ENCODE measurements around the gene DCST2. TPM values are rescaled to one million over a fixed set of nuclear protein-coding genes. Genes with fewer than 3 reads are reported as not detected.

The DCST2 gene
- total RNA-seq, 2 donors from 2014 or later = 0.33 to 1.8 TPM

GRCh38 chr1:155012026-155012546, 21.5 kb downstream of the DCST2 start:
- WGBS, 2 donors = 34 to 38% methylated on average over 6 to 9 of the region's 9 CpGs
- intact Hi-C loops (cut with DNase I) = loop anchor here (5.0 kb wide), 1 partner anchor 50 kb away; the partner anchor contains the start of gene PYGO2
- DNase-seq (peak; percentile 50 to 74 (median 61)), ATAC-seq (peak; percentile 31)
- Histone ChIP-seq H3K36me3 (replicated peaks in 1 of 2; ENCODE audit: insufficient read depth in 1 of 2, low read depth in 2 of 2) (peaks cover 0 to 7% of the 10 kb centered on the region in 2 donors), H3K9me3 (no peaks in the 10 kb centered on the region), H3K4me1 (peaks cover 78% of the 10 kb centered on the region), H3K4me3 (no peak overlapping the region), H3K27me3 (no peaks in the 10 kb centered on the region), H3K27ac (peak overlapping the region; percentile 27 to 61 (median 42))
- no peak for TF ChIP-seq POLR2A (IDR thresholded peaks at IDR 0.05)
- TF ChIP-seq, protein P1, sequence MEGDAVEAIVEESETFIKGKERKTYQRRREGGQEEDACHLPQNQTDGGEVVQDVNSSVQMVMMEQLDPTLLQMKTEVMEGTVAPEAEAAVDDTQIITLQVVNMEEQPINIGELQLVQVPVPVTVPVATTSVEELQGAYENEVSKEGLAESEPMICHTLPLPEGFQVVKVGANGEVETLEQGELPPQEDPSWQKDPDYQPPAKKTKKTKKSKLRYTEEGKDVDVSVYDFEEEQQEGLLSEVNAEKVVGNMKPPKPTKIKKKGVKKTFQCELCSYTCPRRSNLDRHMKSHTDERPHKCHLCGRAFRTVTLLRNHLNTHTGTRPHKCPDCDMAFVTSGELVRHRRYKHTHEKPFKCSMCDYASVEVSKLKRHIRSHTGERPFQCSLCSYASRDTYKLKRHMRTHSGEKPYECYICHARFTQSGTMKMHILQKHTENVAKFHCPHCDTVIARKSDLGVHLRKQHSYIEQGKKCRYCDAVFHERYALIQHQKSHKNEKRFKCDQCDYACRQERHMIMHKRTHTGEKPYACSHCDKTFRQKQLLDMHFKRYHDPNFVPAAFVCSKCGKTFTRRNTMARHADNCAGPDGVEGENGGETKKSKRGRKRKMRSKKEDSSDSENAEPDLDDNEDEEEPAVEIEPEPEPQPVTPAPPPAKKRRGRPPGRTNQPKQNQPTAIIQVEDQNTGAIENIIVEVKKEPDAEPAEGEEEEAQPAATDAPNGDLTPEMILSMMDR (IDR thresholded peaks at IDR 0.05) = no peak

- H3K36me3 ChIP-seq (replicated peaks in 1 of 2; ENCODE audit: insufficient read depth in 1 of 2, low read depth in 2 of 2) = peaks cover 0 to 7% of the 10 kb centered on the region in 2 donors
- H3K27ac ChIP-seq = peak overlapping the region; percentile 27 to 61 (median 42)
- no peak for DNase-seq
- WGBS, 2 donors = 68 to 100% methylated on average over 2 to 6 of the region's 6 CpGs
- H3K4me3 ChIP-seq = no peak overlapping the region
- no peaks in the 10 kb centered on the region for H3K27me3 ChIP-seq
- H3K9me3 ChIP-seq = no peaks in the 10 kb centered on the region
- H3K4me1 ChIP-seq = peaks cover 78% of the 10 kb centered on the region
- ATAC-seq = no peak
- TF ChIP-seq, protein P1 (IDR thresholded peaks at IDR 0.05) = no peak
- TF ChIP-seq POLR2A (IDR thresholded peaks at IDR 0.05) = no peak
- intact Hi-C loops (cut with DNase I) = loop anchor here (5.0 kb wide), 1 partner anchor 49 kb away; the partner anchor contains the start of gene PYGO2
These were observed 22.1 kb downstream of the DCST2 start for GRCh38 chr1:155011437-155012025.

GRCh38 chr1:155011004-155011416, 22.6 kb downstream of the DCST2 start:
- Histone ChIP-seq H3K36me3 (replicated peaks in 1 of 2; ENCODE audit: insufficient read depth in 1 of 2, low read depth in 2 of 2) (peaks cover 0 to 7% of the 10 kb centered on the region in 2 donors), H3K4me3 (no peak overlapping the region), H3K4me1 (peaks cover 79% of the 10 kb centered on the region), H3K27ac (peak overlapping the region; percentile 27 to 61 (median 42)), H3K9me3 (no peaks in the 10 kb centered on the region), H3K27me3 (no peaks in the 10 kb centered on the region)
- ATAC-seq (no peak), DNase-seq (no peak)
- intact Hi-C loops (cut with DNase I) = loop anchor here (5.0 kb wide), 1 partner anchor 49 kb away; the partner anchor contains the start of gene PYGO2
- no peak for TF ChIP-seq POLR2A (IDR thresholded peaks at IDR 0.05)
- TF ChIP-seq, protein P1 (IDR thresholded peaks at IDR 0.05) = no peak
- WGBS, 2 donors = 52 to 64% methylated on average over 4 to 5 of the region's 5 CpGs

- Histone ChIP-seq H3K9me3 (no peaks in the 10 kb centered on the region), H3K4me1 (peaks cover 86% of the 10 kb centered on the region), H3K27me3 (no peaks in the 10 kb centered on the region), H3K4me3 (no peak overlapping the region), H3K36me3 (replicated peaks in 1 of 2; ENCODE audit: insufficient read depth in 1 of 2, low read depth in 2 of 2) (peaks cover 0 to 6% of the 10 kb centered on the region in 2 donors), H3K27ac (peak overlapping the region in 2 of 4 donors; percentile 45 to 61)
- no peak for DNase-seq
- ATAC-seq = no peak
- intact Hi-C loops (cut with DNase I) = loop anchor here (5.0 kb wide), 1 partner anchor 48 kb away; the partner anchor contains the start of gene PYGO2
- WGBS, 2 donors = 48 to 53% methylated on average over 10 to 11 of the region's 11 CpGs
- TF ChIP-seq, protein P1 (IDR thresholded peaks at IDR 0.05) = no peak
- TF ChIP-seq POLR2A (IDR thresholded peaks at IDR 0.05) = no peak
These were observed 23.2 kb downstream of the DCST2 start for GRCh38 chr1:155010211-155010918.

All from body of pancreas (tissue), 4 donors.